Islet precursor cell (in vitro differentiated cells): ENCODE results near the gene BICD1.
"Not testable (repeated sequence)": the region's sequence is repeated elsewhere in the genome, so short reads cannot be mapped to it uniquely, and the experiment has no call there.

Experiments
- DNase-seq: peaks from one replicate; pipeline ENCODE4 v3.0.0-alpha.2; 2018

The BICD1 gene

DNA sequence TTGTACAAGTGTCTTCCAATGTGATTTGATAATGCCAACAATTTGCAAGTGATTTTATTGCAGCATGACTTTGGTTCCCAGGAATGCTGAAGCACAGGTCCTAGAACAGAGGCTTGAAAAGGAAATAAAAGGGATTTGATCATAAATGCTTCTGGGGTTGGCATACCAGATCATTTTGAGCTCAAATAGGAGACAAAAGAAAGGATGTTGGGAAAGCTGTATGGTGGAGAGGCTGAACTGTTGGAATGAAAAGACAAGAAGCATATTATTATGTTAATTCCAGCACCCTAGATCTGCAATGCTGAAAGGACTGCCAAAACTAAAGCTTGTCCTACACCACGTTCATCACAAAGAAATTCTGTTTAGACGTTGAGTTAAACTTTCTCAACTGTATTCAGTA lies 143.1 kb downstream of the BICD1 start:
- DNase-seq, result no peak

DNA sequence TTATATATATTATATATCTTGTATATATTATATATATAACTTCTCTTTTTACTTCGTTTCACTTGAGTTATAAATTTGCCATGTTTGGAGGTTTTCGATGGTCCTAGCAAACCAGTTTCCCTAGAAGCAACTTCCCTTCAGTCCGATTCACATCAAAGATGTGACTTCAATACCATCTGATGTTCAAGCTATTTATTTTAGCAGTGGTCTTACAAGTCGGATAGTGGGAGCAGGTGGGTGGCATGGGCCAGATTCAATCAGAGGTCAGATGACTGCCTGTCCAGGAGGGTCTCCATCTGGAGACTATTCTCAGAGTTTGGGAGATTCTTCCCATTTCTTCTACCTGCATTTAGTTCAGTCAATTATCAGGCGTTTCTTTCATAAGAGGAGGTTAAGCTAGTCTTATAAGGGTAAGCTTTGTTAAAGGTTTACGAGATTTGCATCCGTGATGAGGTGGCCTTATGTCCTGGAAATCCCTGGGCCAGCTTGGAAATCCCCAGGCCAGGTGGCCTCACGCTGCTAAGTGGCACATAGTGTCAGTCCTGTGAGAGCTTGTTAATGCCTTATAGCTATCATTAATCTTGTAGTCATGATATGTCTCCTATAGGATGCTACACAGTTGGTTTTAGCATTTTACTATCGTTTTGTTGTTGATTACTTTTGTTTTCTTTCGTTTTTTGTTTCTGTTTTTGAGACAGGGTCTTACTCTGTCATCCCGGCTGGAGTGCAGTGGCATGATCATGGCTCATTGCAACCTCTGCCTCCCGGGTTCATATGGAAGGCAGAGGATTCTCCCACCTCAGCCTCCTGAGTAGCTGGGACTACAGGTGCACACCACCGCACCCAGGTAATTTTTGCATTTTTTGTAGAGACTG lies 145.8 kb downstream of the BICD1 start:
- no peak for DNase-seq

DNA sequence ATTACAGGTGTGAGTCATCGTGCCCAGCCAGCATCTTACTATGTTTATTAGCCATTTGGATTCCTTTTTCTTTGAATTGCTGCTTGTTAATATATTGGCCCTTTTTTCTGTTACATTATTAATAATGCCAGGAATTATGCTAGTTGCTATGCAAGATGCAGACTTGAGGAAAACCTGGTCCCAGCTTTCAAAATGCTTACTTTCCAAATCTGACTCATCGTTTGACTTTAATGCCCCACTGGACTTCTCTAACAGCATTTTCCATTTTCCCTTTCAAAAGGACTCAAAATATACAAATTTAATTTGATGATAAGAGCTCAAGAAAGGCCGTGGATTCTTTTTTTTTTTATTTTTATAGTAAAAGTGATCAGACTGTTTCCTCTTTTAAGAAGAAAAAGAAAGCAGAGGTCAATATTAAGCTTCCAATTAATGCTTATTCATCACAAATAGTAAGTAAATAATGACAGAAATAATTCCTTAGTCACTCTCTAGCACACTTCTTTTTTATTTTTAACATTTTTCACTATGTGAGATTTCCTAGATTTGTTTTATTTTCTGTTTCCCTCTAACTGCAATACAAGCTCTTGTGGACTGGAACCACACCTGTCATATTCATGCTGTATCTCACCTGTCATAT lies 146.6 kb downstream of the BICD1 start:
- DNase-seq, result no peak

DNA sequence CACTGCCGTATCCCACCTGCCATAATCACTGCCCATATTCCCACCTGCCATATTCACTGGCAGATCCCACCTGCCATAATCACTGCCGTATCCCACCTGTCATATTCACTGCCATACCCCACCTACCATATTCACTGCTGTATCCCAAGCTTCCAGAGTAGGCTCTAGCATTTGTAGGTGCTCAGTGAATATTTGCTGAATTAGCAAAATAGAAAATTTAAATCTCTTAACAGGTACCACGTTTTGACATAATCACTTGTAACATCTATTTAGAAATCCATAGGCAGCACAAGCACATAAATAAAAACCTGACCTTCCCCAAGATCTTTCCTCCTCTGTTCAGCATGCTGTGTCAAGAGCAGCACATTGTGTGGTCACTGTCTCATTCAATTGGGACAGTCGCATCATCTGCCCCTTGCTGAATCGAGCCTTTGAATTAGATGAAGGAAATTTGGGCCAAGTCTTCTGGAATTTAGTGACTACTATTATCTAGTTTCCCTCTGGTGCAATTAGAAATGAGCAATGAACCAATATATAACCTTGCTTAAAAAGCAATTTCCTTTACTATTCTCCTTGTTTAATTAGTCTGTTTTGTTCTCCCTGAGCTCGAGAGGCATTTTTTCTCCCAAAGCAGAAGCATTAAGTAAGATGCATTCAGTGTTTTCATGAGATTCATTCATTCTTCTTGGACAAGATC lies 147.8 kb downstream of the BICD1 start:
- no peak for DNase-seq

DNA sequence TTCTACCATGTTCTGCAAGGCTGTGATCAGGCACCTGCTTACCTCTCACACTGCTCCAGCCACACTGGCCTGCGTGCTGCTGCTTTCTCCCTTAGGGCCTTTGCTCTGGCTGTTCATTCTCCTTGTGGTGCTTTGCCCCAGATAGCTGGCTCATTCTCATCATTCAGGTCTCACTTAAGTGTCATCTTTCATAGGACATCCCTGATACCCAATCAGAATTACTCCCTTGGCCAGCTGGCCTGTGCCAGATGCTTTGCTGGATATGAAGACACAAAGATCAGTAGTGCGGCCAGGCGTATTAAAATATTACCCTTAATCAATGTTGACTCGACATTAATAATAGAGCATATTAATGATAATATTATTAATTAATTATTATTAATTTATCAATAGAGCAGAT lies 148.9 kb downstream of the BICD1 start:
- DNase-seq, result no peak

DNA sequence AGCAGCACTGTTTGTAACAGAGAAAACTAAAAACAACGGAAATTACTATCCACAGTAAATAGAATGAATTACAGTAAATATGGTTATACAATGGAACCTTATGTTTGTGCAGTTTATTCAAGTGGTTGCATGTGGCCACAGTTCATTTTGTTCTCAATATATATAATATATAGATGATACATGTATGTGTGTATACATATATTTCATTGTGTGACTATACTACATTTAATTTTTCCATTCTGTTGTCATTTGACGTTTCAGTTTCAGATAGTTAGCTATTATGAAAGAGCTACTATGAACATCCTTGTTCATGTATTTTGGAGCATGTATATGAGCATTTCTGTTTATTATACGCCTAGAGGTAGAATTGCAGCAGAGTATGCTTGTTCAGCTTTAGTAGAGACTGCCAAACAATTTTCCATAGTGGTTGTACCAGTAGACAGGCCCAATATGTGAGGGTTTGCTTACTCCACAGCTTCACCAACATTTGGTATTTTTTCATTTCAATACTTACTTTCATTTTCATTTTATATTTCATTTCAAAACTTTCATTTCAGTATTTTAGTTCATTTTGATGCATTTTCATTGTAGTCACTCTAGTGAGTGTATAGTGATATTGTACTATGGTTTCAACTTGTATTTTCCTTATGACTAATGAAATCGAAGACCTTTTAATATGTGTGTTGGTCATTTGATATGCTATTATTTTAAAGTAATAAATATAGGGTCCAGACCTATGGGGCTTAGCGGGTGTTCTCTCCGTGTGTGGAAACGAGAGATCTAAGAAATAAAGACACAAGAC lies 151.2 kb downstream of the BICD1 start:
- DNase-seq, result no peak

DNA sequence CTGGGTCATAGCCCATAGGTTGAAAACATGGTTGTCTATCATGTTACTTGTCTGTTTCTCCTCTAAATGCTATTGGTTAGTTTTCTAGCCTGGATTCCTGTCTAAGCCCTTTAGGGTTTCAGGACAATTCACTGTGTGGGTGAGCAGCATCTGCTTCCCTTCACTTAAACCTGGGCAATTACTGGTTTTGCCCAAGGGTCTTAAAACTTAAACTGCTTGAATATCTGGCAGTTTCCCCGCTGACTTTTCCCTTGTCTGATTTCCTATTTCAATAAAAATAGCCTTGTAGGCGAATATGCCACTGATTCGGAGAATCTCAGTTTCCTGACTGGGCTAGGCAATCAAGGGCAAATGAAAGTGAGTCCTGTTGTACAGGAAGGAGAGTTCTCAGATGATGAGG lies 154.0 kb downstream of the BICD1 start:
- DNase-seq, result no peak

DNA sequence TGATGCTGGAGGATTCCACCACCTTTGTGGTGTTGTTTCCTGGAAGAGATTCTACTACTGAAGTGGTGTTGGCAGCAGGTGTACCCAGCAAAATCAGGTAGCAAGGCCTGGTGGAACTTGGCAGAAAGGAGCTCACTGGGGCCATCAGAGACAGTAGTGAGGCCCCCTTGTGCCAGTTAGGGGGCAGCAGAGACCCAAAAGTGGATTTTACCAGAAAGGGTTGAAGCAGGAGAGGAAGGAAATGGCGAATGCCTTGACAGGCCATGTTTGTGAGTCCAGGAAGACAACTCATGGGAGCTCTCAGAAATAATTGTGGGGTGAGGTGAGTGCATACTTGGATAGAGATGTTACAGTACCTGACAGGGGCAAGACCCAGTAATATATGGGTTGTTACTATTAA lies 155.0 kb downstream of the BICD1 start:
- DNase-seq, result no peak

DNA sequence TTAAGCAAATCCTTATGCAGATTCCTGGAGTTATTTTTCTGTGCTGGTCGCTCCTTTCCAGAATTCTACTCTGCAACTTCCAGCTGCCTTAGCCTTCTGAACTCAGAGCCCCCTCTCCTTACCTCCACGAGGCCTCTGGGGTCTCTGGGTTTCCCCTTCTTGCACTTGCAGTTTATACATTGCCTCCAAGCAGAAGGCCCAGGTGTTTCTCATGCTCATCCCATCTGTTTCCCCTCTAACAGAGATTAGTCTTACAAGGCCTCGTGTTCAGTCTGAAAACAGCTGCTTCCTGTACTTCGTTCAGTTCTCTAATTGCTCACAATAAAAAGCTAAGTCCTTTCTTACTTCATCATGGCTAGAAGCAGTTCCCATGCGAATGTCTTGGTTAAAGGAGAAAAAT lies 158.3 kb downstream of the BICD1 start:
- DNase-seq, result no peak

DNA sequence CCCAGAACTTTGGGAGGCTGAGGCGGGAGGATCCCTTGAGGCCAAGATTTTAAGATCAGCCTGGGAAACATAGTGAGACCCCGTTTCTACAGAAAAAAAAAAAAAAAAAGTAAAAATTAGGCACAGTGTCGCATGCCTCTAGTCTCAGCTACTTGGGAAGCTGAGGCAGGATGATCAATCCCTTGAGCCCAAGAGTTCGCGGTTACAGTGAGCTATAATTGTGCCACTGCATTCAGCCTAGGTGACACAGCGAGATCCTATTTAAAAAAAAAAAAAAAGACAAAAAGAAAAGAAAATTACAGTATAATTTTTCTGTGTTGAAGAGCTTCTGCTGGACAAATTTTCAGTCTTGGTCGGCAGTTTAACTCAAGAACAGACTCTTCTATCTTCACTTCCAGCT lies 158.8 kb downstream of the BICD1 start:
- DNase-seq, result no peak

DNA sequence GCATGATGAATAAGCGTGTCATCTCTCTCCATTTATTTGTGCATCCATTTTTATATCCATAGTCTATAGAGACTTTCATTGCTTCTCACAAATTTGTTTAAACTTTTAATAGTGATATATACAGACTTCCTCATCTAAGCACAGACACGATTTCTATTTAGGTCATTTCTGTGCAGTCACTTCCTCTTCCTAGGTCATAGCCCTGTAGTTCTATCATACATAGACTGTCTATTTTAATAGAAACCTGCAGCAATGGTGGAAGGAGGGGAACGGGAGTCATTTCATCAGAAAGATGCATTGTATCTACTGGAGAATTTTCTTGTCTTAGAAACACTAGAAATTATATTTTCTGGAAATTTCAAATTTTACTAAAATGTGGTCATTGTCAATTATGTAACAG lies 159.3 kb downstream of the BICD1 start:
- DNase-seq, result no peak

DNA sequence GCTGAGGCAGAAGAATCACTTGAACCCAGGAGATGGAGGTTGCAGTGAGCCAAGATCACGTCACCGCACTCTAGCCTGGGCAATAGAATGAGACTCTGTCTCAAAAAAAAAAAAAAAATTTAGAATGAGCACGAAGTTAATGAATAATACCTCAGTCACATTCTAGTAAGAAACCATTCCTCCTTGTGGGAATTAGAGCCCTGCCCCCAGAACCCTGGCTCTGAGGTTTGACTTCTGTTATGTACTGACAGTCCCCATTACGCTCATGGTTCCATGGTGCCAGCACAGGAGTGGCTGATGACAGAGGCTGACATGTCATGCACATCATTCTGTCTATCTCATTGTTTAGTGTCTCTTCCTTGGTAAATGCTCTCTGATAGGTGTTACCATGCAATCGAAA lies 160.1 kb downstream of the BICD1 start:
- DNase-seq, result no peak

DNA sequence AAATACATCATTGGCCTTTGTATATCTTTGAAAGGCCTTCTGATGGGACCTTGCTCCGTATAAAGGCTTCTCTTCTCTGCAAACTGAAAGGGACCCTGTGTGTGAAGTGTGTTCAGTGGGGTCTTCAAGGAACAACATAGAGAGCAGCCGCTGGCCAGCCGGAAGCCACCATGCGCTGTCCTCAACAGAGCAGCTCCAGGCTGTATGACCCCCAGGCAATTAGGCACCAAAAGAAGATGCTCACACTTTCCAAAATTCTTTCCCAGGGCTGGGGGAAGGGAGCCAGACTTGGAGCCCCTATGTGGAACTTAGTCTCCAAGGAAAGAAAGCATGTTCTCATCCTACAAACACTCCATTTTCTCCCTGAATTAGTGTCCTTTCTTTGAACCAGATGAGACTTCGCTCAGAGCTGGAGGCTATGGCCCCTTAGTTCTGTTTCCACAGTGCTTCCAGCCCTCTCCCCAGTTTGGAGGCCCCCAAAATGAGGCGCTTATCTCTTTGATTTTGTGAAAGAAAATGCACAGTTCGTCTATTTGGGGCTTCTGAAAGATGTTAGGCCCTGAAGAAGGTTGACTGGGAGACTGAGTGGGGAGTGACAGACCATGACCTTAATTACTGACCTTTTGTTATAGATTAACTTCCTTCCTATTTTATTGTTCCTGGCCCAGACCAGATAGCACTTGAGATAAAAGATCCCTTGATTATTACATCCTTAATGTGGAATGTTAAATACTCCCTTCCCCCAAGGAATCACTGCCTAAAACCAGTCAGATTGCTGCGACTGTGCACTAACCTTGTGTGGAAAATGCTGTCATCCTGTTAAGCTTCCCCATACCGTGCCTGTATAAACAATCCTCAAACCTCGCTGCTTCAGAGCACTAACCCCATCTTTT lies 164.4 kb downstream of the BICD1 start:
- DNase-seq, result peak; percentile 98

DNA sequence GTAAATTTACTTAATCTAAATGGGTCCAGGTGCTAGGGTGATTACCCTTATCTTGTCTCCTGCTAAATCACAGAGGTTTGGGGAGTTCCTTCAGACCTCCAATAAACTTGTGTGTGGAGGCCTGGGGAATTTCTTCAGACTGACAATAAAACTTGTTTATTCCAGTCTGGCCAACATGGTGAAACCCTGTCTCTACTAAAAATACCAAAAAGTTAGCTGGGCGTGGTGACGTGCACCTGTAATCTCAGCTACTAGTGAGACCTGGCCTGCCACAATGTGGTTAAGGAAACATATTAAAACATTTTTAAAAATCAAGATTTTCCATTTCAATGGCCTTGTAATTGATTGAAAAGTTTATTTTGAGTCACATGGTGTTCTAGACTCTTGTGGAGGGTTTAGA lies 165.8 kb downstream of the BICD1 start:
- DNase-seq, result no peak

DNA sequence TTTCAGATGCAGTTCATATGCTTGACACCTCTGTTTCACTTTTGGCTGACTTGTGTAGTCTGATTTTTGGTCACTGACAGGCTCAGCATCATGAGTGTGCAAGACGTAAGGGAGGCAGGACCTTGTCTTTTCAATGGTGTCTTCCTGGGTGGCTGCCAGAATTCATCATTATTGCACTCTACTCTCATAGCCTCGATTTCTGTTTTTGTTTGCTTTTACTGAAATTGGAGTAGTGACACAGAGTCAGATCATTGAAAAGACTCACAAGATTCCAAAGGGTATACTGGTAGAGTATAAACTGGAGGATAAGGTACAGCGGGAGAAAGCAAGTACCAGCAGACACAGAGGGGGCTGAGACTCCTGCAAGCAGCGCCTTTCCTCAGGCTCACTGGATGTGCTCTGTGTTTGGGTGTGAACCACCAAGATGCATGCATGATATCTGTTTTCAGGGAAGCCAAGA lies 166.4 kb downstream of the BICD1 start:
- no peak for DNase-seq

DNA sequence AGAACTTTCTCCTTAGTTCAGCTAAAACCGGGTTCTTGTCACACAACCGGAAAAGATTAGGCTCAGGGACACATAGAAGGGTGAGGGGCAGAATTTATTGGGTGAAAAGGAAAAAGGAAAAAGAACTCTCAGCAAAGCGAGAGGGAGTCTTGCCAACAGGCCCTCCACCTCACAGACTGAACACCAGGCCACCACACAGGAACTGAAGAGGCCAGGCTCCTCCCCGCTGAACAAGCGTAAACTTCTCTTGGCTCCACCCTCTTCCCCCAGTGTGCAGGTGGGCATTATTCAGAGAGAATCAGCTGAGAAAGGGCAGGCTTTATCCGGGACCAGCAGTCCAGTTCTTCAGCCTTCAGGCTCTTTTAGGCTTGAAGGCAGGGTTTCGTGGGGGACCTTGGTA lies 167.1 kb downstream of the BICD1 start:
- DNase-seq, result peak; percentile 89

DNA sequence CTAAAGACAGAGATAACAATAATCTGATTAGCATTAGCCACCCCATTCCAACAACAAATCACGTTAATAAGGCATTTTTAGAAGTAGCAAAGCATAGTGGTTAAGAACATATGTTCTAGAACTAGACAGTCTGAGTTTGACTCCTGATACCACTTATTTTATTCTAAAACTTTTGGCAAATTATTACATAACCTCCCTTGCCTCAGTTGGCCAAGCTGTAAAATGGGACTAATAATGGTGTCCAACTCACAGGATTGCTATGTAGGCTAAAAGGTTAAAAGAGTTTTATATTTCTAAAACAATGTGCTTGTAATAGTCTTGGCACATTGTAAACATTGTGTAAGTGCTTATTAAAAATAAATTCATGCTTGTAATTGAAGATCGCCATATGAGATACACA lies 168.0 kb downstream of the BICD1 start:
- no peak for DNase-seq

DNA sequence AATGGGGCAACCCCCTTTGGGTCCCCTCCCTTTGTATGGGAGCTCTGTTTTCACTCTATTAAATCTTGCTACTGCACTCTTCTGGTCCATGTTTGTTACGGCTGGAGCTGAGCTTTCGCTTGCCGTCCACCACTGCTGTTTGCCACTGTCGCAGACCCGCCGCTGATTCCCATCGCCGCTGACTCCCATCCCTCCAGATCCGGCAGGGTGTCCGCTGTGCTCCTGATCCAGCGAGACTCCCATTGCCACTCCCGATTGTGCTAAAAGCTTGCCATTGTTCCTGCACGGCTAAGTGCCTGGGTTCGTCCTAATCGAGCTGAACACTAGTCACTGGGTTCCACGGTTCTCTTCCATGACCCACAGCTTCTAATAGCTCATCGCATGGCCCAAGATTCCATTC lies 168.9 kb downstream of the BICD1 start:
- DNase-seq, result not testable (repeated sequence)

DNA sequence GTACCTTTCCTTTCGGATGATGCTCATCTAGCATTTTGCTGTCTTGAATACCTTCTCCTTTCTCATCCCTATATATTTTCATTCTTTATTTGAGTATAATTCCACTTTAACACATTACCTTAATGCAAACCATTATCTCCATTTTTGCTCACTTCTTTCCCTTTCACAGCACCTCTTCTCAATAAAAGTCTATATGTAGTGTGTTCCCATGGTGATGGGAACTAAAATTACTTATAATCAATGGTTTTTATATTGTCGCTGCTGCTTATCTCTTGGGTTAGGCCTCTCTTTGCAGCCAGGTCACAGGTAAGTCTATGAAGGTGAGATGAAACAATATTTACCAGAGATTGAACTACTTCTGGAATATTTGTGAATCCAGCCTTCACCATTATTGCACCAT lies 171.1 kb downstream of the BICD1 start:
- DNase-seq, result no peak

DNA sequence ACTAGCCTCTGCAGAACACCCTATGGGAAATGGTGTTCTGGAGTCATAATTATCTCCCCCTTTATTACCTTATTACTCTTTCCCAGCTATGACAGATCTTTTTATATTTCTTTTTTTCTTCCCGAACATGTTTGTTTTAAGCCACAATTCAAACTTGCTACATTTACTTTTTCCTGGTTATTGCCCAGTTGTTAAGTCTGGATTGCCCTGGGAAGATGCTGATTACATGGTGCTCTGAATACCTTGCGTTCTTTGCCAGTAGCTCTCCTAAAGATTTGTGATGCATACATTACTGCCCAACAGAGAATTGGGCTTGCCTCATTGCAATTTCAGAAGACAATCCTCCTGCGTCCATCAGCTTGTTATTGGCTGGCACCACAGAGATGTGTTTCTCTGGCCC lies 174.5 kb downstream of the BICD1 start:
- no peak for DNase-seq

DNA sequence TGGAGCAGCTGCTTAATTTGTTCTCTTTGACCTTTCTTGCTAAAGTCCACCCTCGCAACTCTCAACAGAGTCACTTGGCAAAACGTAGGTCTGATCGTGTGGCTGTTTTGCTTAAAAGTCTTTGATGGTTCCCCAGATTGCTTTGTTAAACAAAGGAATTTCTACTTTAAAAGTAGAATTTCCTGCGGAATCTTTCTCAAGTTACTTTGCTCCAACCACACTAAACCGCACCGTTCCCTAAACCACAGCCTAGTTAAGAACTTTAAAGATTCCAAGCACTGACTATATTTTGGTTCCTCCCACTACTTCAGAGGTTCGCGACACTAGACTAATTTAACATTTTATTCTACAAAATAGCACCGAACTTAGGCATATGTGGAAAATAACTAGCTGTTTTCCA lies 177.9 kb downstream of the BICD1 start:
- no peak for DNase-seq

DNA sequence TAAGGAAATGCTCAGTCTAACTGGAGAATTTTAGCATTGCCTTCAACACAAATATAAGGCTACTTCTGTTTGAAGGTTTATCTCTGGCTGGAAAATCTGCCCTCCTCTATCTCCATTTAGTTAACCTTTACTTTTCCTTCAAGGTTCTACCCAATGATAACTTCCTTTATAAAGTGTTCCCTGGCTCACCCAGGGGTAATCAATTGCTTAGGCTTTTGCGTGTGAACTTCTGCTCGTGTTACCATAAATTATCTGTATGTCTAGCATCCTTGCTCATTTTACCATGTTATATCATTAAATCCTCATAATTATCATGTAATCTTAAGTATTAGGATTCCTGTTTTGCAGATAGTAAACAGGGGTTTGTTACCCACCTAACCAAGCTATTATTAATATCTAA lies 178.4 kb downstream of the BICD1 start:
- no peak for DNase-seq
